ENCODE measurements around the gene ADGRE1.

GRCh38 chr19:6887316-6887715 is at the start of gene ADGRE1:
- TF ChIP-seq EZH2 (IDR thresholded peaks at IDR 0.05; ENCODE audit: borderline replicate concordance, insufficient read depth, low read length, poor library complexity, severe bottlenecking) = no peak
- TF ChIP-seq REST (IDR thresholded peaks at IDR 0.05; ENCODE audit: borderline replicate concordance) = no peak
